IMR-90 (cell line): ENCODE measurements around the gene CSH1. TPM values are rescaled to one million over a fixed set of nuclear protein-coding genes. Genes with fewer than 3 reads are reported as not detected.

ENCODE experiments used
- ATAC-seq: fragments of 200-7000 bp; cut with Tn5 transposase; 2 replicates; pipeline ENCODE4 v1.9.1; 2020; ENCODE audit warnings: low read depth, mild to moderate bottlenecking, moderate library complexity
- BruUV-seq: library from RNA; stranded (reverse); fragments of 400-500 nt; replicated peaks from 2 replicates; lab custom pipeline; 2021; lab: Mats Ljungman, UMichigan
- CTCF ChIA-PET: fragments of 300-600 bp; formaldehyde crosslinking; extraction: SDS; loops from one replicate; lab custom pipeline; 2021; ENCODE audit warnings: antibody characterized with exemption; lab: Yijun Ruan, JAX
- POLR2A ChIA-PET: fragments of 300-600 bp; sonication (Branson Sonifier 250); formaldehyde crosslinking; loops from one replicate; lab custom pipeline; 2022; ENCODE audit warnings: antibody characterized with exemption; ENCODE audit not compliant: unreplicated experiment; lab: Charles Lee
- DNase-seq: peaks from one replicate; pipeline ENCODE4 v3.0.0; 2013
- H2AFZ ChIP-seq: replicated peaks from 2 replicates; pipeline ENCODE3; 2013; ENCODE audit warnings: low read length, mild to moderate bottlenecking; ENCODE audit not compliant: poor library complexity
- H2AK5ac ChIP-seq: 2 replicates; pipeline ENCODE4 v1.6.1; 2013; ENCODE audit warnings: low read depth, low read length, inconsistent platforms
- H2AK9ac ChIP-seq: replicated peaks from 2 replicates; pipeline ENCODE3; 2013; ENCODE audit warnings: mild to moderate bottlenecking, low read depth, low read length, moderate library complexity; ENCODE audit not compliant: poor library complexity
- H2BK120ac ChIP-seq: 2 replicates; pipeline ENCODE4 v1.6.1; 2013; ENCODE audit warnings: low read depth, low read length, inconsistent platforms
- H2BK15ac ChIP-seq: 3 replicates; pipeline ENCODE4 v1.6.1; 2013; ENCODE audit warnings: low read depth, low read length, inconsistent platforms
- H2BK20ac ChIP-seq: 2 replicates; pipeline ENCODE4 v1.6.1; 2013; ENCODE audit warnings: low read depth, mild to moderate bottlenecking, inconsistent platforms, low read length, moderate library complexity
- H2BK5ac ChIP-seq: 2 replicates; pipeline ENCODE4 v1.6.1; 2013; ENCODE audit warnings: mild to moderate bottlenecking, low read depth, low read length, inconsistent platforms; ENCODE audit not compliant: poor library complexity, severe bottlenecking
- H3K14ac ChIP-seq: replicated peaks from 2 replicates; pipeline ENCODE4 v1.6.1; 2013; ENCODE audit warnings: low read depth, low read length, inconsistent platforms
- H3K18ac ChIP-seq: 2 replicates; pipeline ENCODE4 v1.6.1; 2013; ENCODE audit warnings: low read depth, low read length, control low read depth
- H3K23ac ChIP-seq: 2 replicates; pipeline ENCODE4 v1.6.1; 2013; ENCODE audit warnings: low read depth, low read length, inconsistent platforms
- H3K27ac ChIP-seq: 2 replicates; pipeline ENCODE4 v1.5.1; 2013; ENCODE audit warnings: mild to moderate bottlenecking, control low read depth, low read length; ENCODE audit not compliant: insufficient read depth
- H3K27me3 ChIP-seq: 2 replicates; pipeline ENCODE4 v1.6.1; 2013; ENCODE audit warnings: low read length; ENCODE audit not compliant: control insufficient read depth, insufficient read depth
- H3K36me3 ChIP-seq: 2 replicates; pipeline ENCODE4 v1.6.1; 2013; ENCODE audit warnings: low read length, mixed read lengths; ENCODE audit not compliant: control insufficient read depth, insufficient read depth
- H3K4ac ChIP-seq: 2 replicates; pipeline ENCODE4 v1.6.1; 2013; ENCODE audit warnings: low read depth, low read length, inconsistent platforms
- H3K4me1 ChIP-seq: 2 replicates; pipeline ENCODE4 v1.6.1; 2013; ENCODE audit warnings: low read length, mixed read lengths; ENCODE audit not compliant: control insufficient read depth, insufficient read depth
- H3K4me2 ChIP-seq: 2 replicates; pipeline ENCODE4 v1.6.1; 2013; ENCODE audit warnings: low read depth, mild to moderate bottlenecking, control low read depth, low read length, moderate library complexity
- H3K4me3 ChIP-seq: 2 replicates; pipeline ENCODE4 v1.5.1; 2013; ENCODE audit warnings: low read depth, mild to moderate bottlenecking, control low read depth, low read length, moderate library complexity; ENCODE audit not compliant: insufficient read depth
- H3K56ac ChIP-seq: 2 replicates; pipeline ENCODE4 v1.6.1; 2013; ENCODE audit warnings: low read length, inconsistent platforms; ENCODE audit not compliant: insufficient read depth; ENCODE audit errors: extremely low read depth
- H3K79me1 ChIP-seq, 2 experiments: 2 replicates each; pipeline ENCODE4 v1.6.1; 2013; ENCODE audit warnings: low read length in 2 of 2, inconsistent platforms in 1 of 2, low read depth in 1 of 2
- H3K9ac ChIP-seq: 2 replicates; pipeline ENCODE4 v1.6.1; 2013; ENCODE audit warnings: low read depth, low read length, control low read depth
- H3K9me1 ChIP-seq: 2 replicates; pipeline ENCODE4 v1.6.1; 2013; ENCODE audit warnings: low read length, inconsistent platforms; ENCODE audit not compliant: insufficient read depth
- H3K9me3 ChIP-seq: 2 replicates; pipeline ENCODE4 v1.6.1; 2013; ENCODE audit warnings: low read length; ENCODE audit not compliant: control insufficient read depth, insufficient read depth
- H4K20me1 ChIP-seq: 2 replicates; pipeline ENCODE4 v1.6.1; 2013; ENCODE audit warnings: low read length, inconsistent platforms; ENCODE audit not compliant: insufficient read depth
- H4K5ac ChIP-seq: 2 replicates; pipeline ENCODE4 v1.6.1; 2013; ENCODE audit warnings: mild to moderate bottlenecking, low read depth, low read length, control low read depth
- H4K8ac ChIP-seq, 2 experiments: 2 replicates each; pipeline ENCODE4 v1.6.1; 2013; ENCODE audit warnings: low read depth in 2 of 2, low read length in 2 of 2, control low read depth in 1 of 2, inconsistent platforms in 1 of 2
- H4K91ac ChIP-seq: 2 replicates; pipeline ENCODE4 v1.6.1; 2013; ENCODE audit warnings: low read depth, low read length, inconsistent platforms; ENCODE audit not compliant: insufficient read depth
- BHLHE40 ChIP-seq: fragments of 150-350 bp; IDR thresholded peaks from 2 replicates; pipeline ENCODE4 v1.6.1; 2016; ENCODE audit warnings: mild to moderate bottlenecking, low read depth, low read length
- CEBPB ChIP-seq: IDR thresholded peaks from 2 replicates; pipeline ENCODE4 v1.6.1; 2012; ENCODE audit warnings: low read depth, low read length, improper control_type of control experiment
- CHD1 ChIP-seq: IDR thresholded peaks from 2 replicates; pipeline ENCODE4 v1.6.1; 2012; ENCODE audit warnings: low read depth, low read length, improper control_type of control experiment
- MAZ ChIP-seq: IDR thresholded peaks from 2 replicates; pipeline ENCODE4 v1.6.1; 2012; ENCODE audit warnings: low read depth, mild to moderate bottlenecking, low read length, improper control_type of control experiment, moderate library complexity, borderline replicate concordance
- MXI1 ChIP-seq: IDR thresholded peaks from 2 replicates; pipeline ENCODE4 v1.6.1; 2012; ENCODE audit warnings: low read depth, mild to moderate bottlenecking, low read length, moderate library complexity, borderline replicate concordance
- NFE2L2 ChIP-seq: fragments of 150-350 bp; IDR thresholded peaks from 2 replicates; pipeline ENCODE4 v1.6.1; 2016; ENCODE audit warnings: low read depth, mild to moderate bottlenecking, low read length
- RCOR1 ChIP-seq: IDR thresholded peaks from 2 replicates; pipeline ENCODE4 v1.6.1; 2012; ENCODE audit warnings: mild to moderate bottlenecking, low read length, improper control_type of control experiment; ENCODE audit not compliant: insufficient replicate concordance
- RFX5 ChIP-seq: IDR thresholded peaks from 2 replicates; pipeline ENCODE4 v1.8.0; 2012; ENCODE audit warnings: low read depth, mild to moderate bottlenecking, low read length, moderate library complexity
- SMC3 ChIP-seq: fragments of 150-350 bp; IDR thresholded peaks from 2 replicates; pipeline ENCODE4 v1.6.1; 2016; ENCODE audit warnings: low read depth, mild to moderate bottlenecking, antibody characterized with exemption, low read length, moderate library complexity
- WGBS, 2 experiments: methylation state at CpG; one replicate each; pipeline versions ENCODE4 v1.1.5 to v1.1.7; 2013; ENCODE audit warnings: missing lambda C conversion rate in 2 of 2; ENCODE audit not compliant: insufficient read length in 1 of 2; ENCODE audit errors: extremely low coverage in 2 of 2; 5-methylcytosine and 5-hydroxymethylcytosine counted together
- dilution Hi-C: fragments of 300-500 bp; cut with HindIII; formaldehyde crosslinking; loops from one replicate; pipeline ENCODE4 v1.14.3; 2018; ENCODE audit warnings: low sequenced_read_pairs; ENCODE audit not compliant: unreplicated experiment
- in situ Hi-C: fragments of 300-500 bp; cut with MboI; formaldehyde crosslinking; loops from 3 replicates; pipeline ENCODE4 v1.14.3; 2019; ENCODE audit warnings: low sequenced_read_pairs, inconsistent platforms, mixed read lengths
- intact Hi-C: fragments of 100-400 bp; cut with micrococcal nuclease; formaldehyde crosslinking; loops from 2 replicates; pipeline ENCODE4 v1.10.0; 2022
- polyA plus RNA-seq, 3 experiments: library from polyadenylated mRNA; depleted of rRNA; stranded (reverse); fragments of >200 nt; gene quantifications; 2 replicates each; pipeline ENCODE4 v1.2.3, GENCODE V29; 2012; ENCODE audit warnings: low replicate concordance in 1 of 3
- total RNA-seq: library from RNA; depleted of rRNA; stranded (reverse); fragments of >200 nt; gene quantifications from 2 replicates; pipeline ENCODE4 v1.2.3, GENCODE V29; 2012
- TF ChIP-seq, protein P1 (sequence below): fragments of 150-350 bp; IDR thresholded peaks from 2 replicates; pipeline ENCODE4 v1.6.1; 2016; ENCODE audit warnings: low read depth, mild to moderate bottlenecking, low read length, moderate library complexity, borderline replicate concordance
- TF ChIP-seq, protein P2 (sequence below): fragments of 150-350 bp; IDR thresholded peaks from 2 replicates; pipeline ENCODE4 v1.6.1; 2017; ENCODE audit warnings: mild to moderate bottlenecking, antibody characterized with exemption, low read length, low read depth
- TF ChIP-seq, protein P3 (sequence below): conservative IDR thresholded peaks from 2 replicates; pipeline ENCODE4 v1.5.1; 2012; ENCODE audit warnings: mild to moderate bottlenecking, low read depth, low read length, improper control_type of control experiment

The CSH1 gene
- total and polyA plus RNA-seq, 2 of the 4 experiments (the other 2 are of a cell fraction) = not detected

- Histone ChIP-seq H3K36me3 (no peaks in the 10 kb centered on the region), H3K27me3 (peaks cover 6% of the 10 kb centered on the region; the same call in 1 of the 2 replicates), H3K18ac (peak overlapping the region; percentile 81), H3K14ac (no peak overlapping the region), H2AK9ac (peak overlapping the region; percentile 1), H3K23ac (peak overlapping the region; percentile 20; the same call in 1 of the 2 replicates), H2BK15ac (peak overlapping the region; percentile 67; the same call in 1 of the 3 replicates), H3K4me2 (peak overlapping the region; percentile 88), H3K79me1 (no peaks in the 10 kb centered on the region), H3K4me1 (no peaks in the 10 kb centered on the region), H4K20me1 (no peaks in the 10 kb centered on the region), H3K4ac (peak overlapping the region; percentile 59; the same call in 1 of the 2 replicates), H3K4me3 (peak overlapping the region; percentile 33), H2BK5ac (no peak overlapping the region), H3K9me1 (no peaks in the 10 kb centered on the region), H3K27ac (no peak overlapping the region), H3K9ac (peak overlapping the region; percentile 53; the same call in 1 of the 2 replicates), H2AK5ac (no peak overlapping the region), H3K9me3 (0 out of 2 replicates have a peak, but pooled peaks cover 3% of the 10 kb centered on the region), H3K56ac (0 out of 2 replicates have a peak overlapping the region, but pooled peaks have one; percentile 45), H2BK120ac (peak overlapping the region; percentile 83), H2AFZ (peak overlapping the region; percentile 87), H4K91ac (peak overlapping the region; percentile 86), H4K8ac (peak overlapping the region; percentile 98 to 99), H4K5ac (peak overlapping the region; percentile 92), H2BK20ac (no peak overlapping the region)
- WGBS, 2 experiments = 30% methylated on average over 73 of the region's 82 CpGs; no CpG with 5 or more reads in 1 of the 2 experiments
- intact Hi-C loops = no loop called here
- POLR2A ChIA-PET = no interaction called here
- peak; percentile 32 for TF ChIP-seq RCOR1
- TF ChIP-seq, protein P1, sequence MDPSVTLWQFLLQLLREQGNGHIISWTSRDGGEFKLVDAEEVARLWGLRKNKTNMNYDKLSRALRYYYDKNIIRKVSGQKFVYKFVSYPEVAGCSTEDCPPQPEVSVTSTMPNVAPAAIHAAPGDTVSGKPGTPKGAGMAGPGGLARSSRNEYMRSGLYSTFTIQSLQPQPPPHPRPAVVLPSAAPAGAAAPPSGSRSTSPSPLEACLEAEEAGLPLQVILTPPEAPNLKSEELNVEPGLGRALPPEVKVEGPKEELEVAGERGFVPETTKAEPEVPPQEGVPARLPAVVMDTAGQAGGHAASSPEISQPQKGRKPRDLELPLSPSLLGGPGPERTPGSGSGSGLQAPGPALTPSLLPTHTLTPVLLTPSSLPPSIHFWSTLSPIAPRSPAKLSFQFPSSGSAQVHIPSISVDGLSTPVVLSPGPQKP = no peak
- TF ChIP-seq MAZ = no peak; the same call in 1 of the 2 replicates
- TF ChIP-seq, protein P2, sequence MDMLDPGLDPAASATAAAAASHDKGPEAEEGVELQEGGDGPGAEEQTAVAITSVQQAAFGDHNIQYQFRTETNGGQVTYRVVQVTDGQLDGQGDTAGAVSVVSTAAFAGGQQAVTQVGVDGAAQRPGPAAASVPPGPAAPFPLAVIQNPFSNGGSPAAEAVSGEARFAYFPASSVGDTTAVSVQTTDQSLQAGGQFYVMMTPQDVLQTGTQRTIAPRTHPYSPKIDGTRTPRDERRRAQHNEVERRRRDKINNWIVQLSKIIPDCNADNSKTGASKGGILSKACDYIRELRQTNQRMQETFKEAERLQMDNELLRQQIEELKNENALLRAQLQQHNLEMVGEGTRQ = peak; percentile 89
- no peak for TF ChIP-seq SMC3
- TF ChIP-seq RFX5 = peak; percentile 97
- no peak for TF ChIP-seq CEBPB
- TF ChIP-seq CHD1 = peak; percentile 41; the same call in 1 of the 2 replicates
- TF ChIP-seq, protein P3, sequence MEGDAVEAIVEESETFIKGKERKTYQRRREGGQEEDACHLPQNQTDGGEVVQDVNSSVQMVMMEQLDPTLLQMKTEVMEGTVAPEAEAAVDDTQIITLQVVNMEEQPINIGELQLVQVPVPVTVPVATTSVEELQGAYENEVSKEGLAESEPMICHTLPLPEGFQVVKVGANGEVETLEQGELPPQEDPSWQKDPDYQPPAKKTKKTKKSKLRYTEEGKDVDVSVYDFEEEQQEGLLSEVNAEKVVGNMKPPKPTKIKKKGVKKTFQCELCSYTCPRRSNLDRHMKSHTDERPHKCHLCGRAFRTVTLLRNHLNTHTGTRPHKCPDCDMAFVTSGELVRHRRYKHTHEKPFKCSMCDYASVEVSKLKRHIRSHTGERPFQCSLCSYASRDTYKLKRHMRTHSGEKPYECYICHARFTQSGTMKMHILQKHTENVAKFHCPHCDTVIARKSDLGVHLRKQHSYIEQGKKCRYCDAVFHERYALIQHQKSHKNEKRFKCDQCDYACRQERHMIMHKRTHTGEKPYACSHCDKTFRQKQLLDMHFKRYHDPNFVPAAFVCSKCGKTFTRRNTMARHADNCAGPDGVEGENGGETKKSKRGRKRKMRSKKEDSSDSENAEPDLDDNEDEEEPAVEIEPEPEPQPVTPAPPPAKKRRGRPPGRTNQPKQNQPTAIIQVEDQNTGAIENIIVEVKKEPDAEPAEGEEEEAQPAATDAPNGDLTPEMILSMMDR = peak; percentile 60
- no peak for TF ChIP-seq NFE2L2
- no peak for TF ChIP-seq MXI1
- peak; percentile 95 for TF ChIP-seq BHLHE40
- in situ Hi-C loops = no loop called here
- CTCF ChIA-PET = interaction anchor here (0.6 to 1.0 kb wide), 4 partner anchors 11 to 126 kb away, joined by 3 to 6 read pairs (median 3); no protein-coding TSS in a partner anchor
- peak; percentile 80 for DNase-seq
- no TSS peak for BruUV-seq
- ATAC-seq = peak; percentile 99
- dilution Hi-C loops = no loop called here
These were observed 47.3 kb downstream of the CSH1 start for GRCh38 chr17:63848834-63849689.
